Measurements from ENCODE around the gene INPP1.
"Not testable (repeated sequence)": the region's sequence is repeated elsewhere in the genome, so short reads cannot be mapped to it uniquely, and the experiment has no call there.

DNA sequence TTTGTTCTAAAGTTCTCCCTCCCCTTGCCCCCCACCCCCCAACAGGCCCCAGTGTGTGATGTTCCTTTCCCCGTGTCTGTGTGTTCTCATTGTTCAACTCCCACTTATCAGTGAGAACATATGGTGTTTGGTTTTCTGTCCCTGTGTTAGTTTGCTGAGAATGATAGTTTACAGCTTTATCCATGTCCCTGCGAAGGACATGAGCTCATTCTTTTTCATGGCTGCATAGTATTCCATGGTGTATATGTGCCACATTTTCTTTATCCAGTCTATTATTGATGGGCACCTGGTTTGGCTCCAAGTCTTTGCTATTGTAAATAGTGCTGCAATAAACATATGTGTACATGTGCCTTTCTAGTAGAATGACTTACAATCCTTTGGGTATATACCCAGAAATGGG lies 45.5 kb upstream of the INPP1 start:
- TF ChIP-seq, protein P1, sequence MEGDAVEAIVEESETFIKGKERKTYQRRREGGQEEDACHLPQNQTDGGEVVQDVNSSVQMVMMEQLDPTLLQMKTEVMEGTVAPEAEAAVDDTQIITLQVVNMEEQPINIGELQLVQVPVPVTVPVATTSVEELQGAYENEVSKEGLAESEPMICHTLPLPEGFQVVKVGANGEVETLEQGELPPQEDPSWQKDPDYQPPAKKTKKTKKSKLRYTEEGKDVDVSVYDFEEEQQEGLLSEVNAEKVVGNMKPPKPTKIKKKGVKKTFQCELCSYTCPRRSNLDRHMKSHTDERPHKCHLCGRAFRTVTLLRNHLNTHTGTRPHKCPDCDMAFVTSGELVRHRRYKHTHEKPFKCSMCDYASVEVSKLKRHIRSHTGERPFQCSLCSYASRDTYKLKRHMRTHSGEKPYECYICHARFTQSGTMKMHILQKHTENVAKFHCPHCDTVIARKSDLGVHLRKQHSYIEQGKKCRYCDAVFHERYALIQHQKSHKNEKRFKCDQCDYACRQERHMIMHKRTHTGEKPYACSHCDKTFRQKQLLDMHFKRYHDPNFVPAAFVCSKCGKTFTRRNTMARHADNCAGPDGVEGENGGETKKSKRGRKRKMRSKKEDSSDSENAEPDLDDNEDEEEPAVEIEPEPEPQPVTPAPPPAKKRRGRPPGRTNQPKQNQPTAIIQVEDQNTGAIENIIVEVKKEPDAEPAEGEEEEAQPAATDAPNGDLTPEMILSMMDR (conservative IDR thresholded peaks at IDR 0.05) = not testable (repeated sequence)
- TF ChIP-seq EZH2 (IDR thresholded peaks at IDR 0.05; ENCODE audit: low read depth) = not testable (repeated sequence)
